A549 (cell line): Measurements from ENCODE around the gene KDR. TPM values are rescaled to one million over a fixed set of nuclear protein-coding genes. Genes with fewer than 3 reads are reported as not detected.

ENCODE experiments used
- ATAC-seq, 2 experiments: fragments of 200-7000 bp in 1 of 2; fragments of >200 bp in 1 of 2; cut with Nextera tagmentation in 1 of 2; cut with Tn5 transposase in 1 of 2; 3 replicates each; pipeline versions ENCODE4 v1.8.0 to v1.9.1; 2018 to 2020; ENCODE audit warnings: mild to moderate bottlenecking in 1 of 2, moderate library complexity in 1 of 2
- CTCF ChIA-PET: fragments of 300-600 bp; sonication (Branson Sonifier 250); formaldehyde crosslinking; extraction: SDS; loops from one replicate; lab custom pipeline; 2021; ENCODE audit warnings: antibody characterized with exemption, inconsistent platforms; lab: Yijun Ruan, JAX
- POLR2A ChIA-PET: fragments of 350-600 bp; formaldehyde crosslinking; extraction: SDS; loops from one replicate; lab custom pipeline; 2021; ENCODE audit warnings: antibody characterized with exemption, inconsistent platforms; lab: Yijun Ruan, JAX
- DNase-seq, 2 experiments: peaks; one replicate each; pipeline versions ENCODE4 v3.0.0 to v3.0.0-alpha.2; 2011 to 2016; ENCODE audit warnings: low read depth in 1 of 2, low spot score in 1 of 2
- FAIRE-seq: peaks from 2 replicates; lab custom pipeline; 2011; peaks lifted over from hg19 to GRCh38; lab: Jason Lieb, UNC
- H3K27ac ChIP-seq, 2 experiments: fragments of >200 bp; sonication (Bioruptor Twin); formaldehyde crosslinking; 3 replicates each; pipeline ENCODE4 v1.5.1; 2016 to 2017
- H3K4me1 ChIP-seq: fragments of >200 bp; sonication (Bioruptor Twin); formaldehyde crosslinking; 3 replicates; pipeline ENCODE4 v1.6.1; 2016
- H3K4me2 ChIP-seq: fragments of >200 bp; sonication (Bioruptor Twin); formaldehyde crosslinking; 3 replicates; pipeline ENCODE4 v1.6.1; 2016
- H3K4me3 ChIP-seq: fragments of >200 bp; sonication (Bioruptor Twin); formaldehyde crosslinking; 3 replicates; pipeline ENCODE4 v1.5.1; 2016
- H3K9me3 ChIP-seq: fragments of >200 bp; sonication (Bioruptor Twin); formaldehyde crosslinking; 3 replicates; pipeline ENCODE4 v1.6.1; 2016
- CEBPB ChIP-seq, 2 experiments: fragments of >200 bp in 1 of 2; sonication (Bioruptor Twin) in 1 of 2; formaldehyde crosslinking in 1 of 2; IDR thresholded peaks; 2 replicates each; pipeline ENCODE4 v1.6.1; 2012 to 2016
- CHD2 ChIP-seq: fragments of 150-350 bp; IDR thresholded peaks from 2 replicates; pipeline ENCODE4 v1.6.1; 2014; ENCODE audit warnings: low read length; ENCODE audit not compliant: partially characterized antibody
- ESRRA ChIP-seq: fragments of 150-350 bp; IDR thresholded peaks from 2 replicates; pipeline ENCODE4 v1.6.1; 2014; ENCODE audit warnings: mild to moderate bottlenecking, low read length, borderline replicate concordance
- FOXS1 ChIP-seq: fragments of 250-450 bp; sonication (Bioruptor Pico); IDR thresholded peaks from 2 replicates; pipeline ENCODE4 v1.5.0; 2020; ENCODE audit warnings: mild to moderate bottlenecking, moderate library complexity
- GATA3 ChIP-seq: IDR thresholded peaks from 2 replicates; pipeline ENCODE4 v1.6.1; 2012; ENCODE audit warnings: borderline replicate concordance
- HDAC2 ChIP-seq: fragments of 200-600 bp; sonication (generic); IDR thresholded peaks from 2 replicates; pipeline ENCODE4 v1.6.1; 2016
- HEYL ChIP-seq: fragments of 250-450 bp; sonication (Bioruptor Pico); IDR thresholded peaks from 2 replicates; pipeline ENCODE4 v1.8.0; 2021; ENCODE audit warnings: mild to moderate bottlenecking, moderate library complexity
- JUNB ChIP-seq: fragments of >200 bp; sonication (Bioruptor Twin); formaldehyde crosslinking; IDR thresholded peaks from 2 replicates; pipeline ENCODE4 v1.6.1; 2016
- KDM1A ChIP-seq: fragments of 200-600 bp; sonication (generic); IDR thresholded peaks from 2 replicates; pipeline ENCODE4 v1.6.1; 2016; ENCODE audit warnings: low read depth, mild to moderate bottlenecking
- KDM5A ChIP-seq: fragments of 200-600 bp; sonication (generic); IDR thresholded peaks from 2 replicates; pipeline ENCODE4 v1.6.1; 2016; ENCODE audit warnings: antibody characterized with exemption, mild to moderate bottlenecking
- MAFK ChIP-seq: fragments of 450-650 bp; IDR thresholded peaks from 2 replicates; pipeline ENCODE4 v1.6.1; 2014; ENCODE audit not compliant: partially characterized antibody
- MYC ChIP-seq: IDR thresholded peaks from 2 replicates; pipeline ENCODE4 v1.6.1; 2012; ENCODE audit warnings: mild to moderate bottlenecking, inconsistent platforms, low read length, improper control_type of control experiment, borderline replicate concordance
- PHF8 ChIP-seq: fragments of 200-600 bp; sonication (generic); IDR thresholded peaks from 2 replicates; pipeline ENCODE4 v1.6.1; 2016; ENCODE audit warnings: low read depth, mild to moderate bottlenecking, antibody characterized with exemption, moderate library complexity, borderline replicate concordance
- POLR2A ChIP-seq: IDR thresholded peaks from 2 replicates; pipeline ENCODE4 v1.6.1; 2012; ENCODE audit warnings: mild to moderate bottlenecking, low read length
- POLR2AphosphoS2 ChIP-seq: conservative IDR thresholded peaks from 2 replicates; pipeline ENCODE4 v1.6.1; 2012; ENCODE audit warnings: low read length, improper control_type of control experiment, inconsistent platforms
- RARB ChIP-seq: fragments of 250-450 bp; sonication (Bioruptor Pico); IDR thresholded peaks from 2 replicates; pipeline ENCODE4 v1.8.0; 2021; ENCODE audit warnings: mild to moderate bottlenecking, moderate library complexity
- RCOR1 ChIP-seq: fragments of 150-350 bp; IDR thresholded peaks from 2 replicates; pipeline ENCODE4 v1.6.1; 2014; ENCODE audit warnings: antibody characterized with exemption, low read length, low read depth
- RNF2 ChIP-seq: fragments of 200-600 bp; sonication (generic); IDR thresholded peaks from 2 replicates; pipeline ENCODE4 v1.6.1; 2016; ENCODE audit warnings: low read depth, mild to moderate bottlenecking, antibody characterized with exemption, moderate library complexity, borderline replicate concordance
- TFCP2L1 ChIP-seq: fragments of 250-450 bp; sonication (Bioruptor Pico); IDR thresholded peaks from 2 replicates; pipeline ENCODE4 v1.5.0; 2021; ENCODE audit warnings: mild to moderate bottlenecking
- ZC3H11A ChIP-seq: fragments of 450-650 bp; IDR thresholded peaks from 2 replicates; pipeline ENCODE4 v1.6.1; 2014; ENCODE audit warnings: antibody characterized with exemption, mild to moderate bottlenecking
- ZFP36 ChIP-seq: fragments of 450-650 bp; IDR thresholded peaks from 2 replicates; pipeline ENCODE4 v1.6.1; 2014; ENCODE audit warnings: borderline replicate concordance; ENCODE audit not compliant: partially characterized antibody
- WGBS: methylation state at CpG from one replicate; pipeline ENCODE4 v1.1.6; 2017; ENCODE audit errors: missing lambda C conversion rate; 5-methylcytosine and 5-hydroxymethylcytosine counted together
- polyA plus RNA-seq, 4 experiments: library from polyadenylated mRNA; depleted of rRNA in 3 of 4; stranded (reverse); fragments of >200 nt; fragmentation: RNase III in 1 of 4; extraction: RNeasy Plus Mini Kit Qiagen cat#74134 plus additional on column Dnase treatment in 1 of 4; gene quantifications; 2 replicates in 3 of 4; 3 replicates in 1 of 4; pipeline ENCODE4 v1.2.3, GENCODE V29; 2011 to 2017
- TF ChIP-seq, protein P1 (sequence below): fragments of 450-650 bp; IDR thresholded peaks from 2 replicates; pipeline ENCODE4 v1.6.1; 2014; ENCODE audit warnings: antibody characterized with exemption
- TF ChIP-seq, protein P2 (sequence below): fragments of >200 bp; sonication (Bioruptor Twin); formaldehyde crosslinking; IDR thresholded peaks from 3 replicates; pipeline ENCODE4 v1.6.1; 2016
- TF ChIP-seq, protein P3 (sequence below): fragments of 250-450 bp; sonication (Bioruptor Pico); IDR thresholded peaks from 2 replicates; pipeline ENCODE4 v1.5.0; 2020; ENCODE audit warnings: low read depth, mild to moderate bottlenecking, moderate library complexity

The KDR gene
- polyA plus RNA-seq, 2 of the 4 experiments (the other 2 are of a cell fraction), result not detected

DNA sequence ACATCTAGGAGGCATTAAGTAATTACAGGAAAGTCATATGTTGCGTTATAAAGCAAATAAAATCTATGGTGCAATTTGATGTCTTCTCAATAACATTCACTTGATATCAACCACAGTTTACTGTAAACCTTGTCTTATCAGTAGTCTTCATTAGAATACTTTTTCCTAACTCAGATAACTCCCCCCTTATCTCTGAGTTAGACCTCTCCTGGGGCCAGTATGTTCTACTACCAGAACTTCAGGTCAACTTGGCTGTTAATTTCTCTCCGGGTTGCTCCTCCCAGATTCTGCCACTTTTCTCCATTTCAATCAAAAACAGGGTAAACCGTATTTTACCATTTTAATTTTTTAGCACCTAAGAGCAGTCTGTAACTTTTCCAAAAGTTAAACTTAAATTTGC, 50.0 kb downstream of the KDR start:
- 3% methylated on average over 3 of the region's 3 CpGs for WGBS
- POLR2A ChIA-PET, result no interaction called here

DNA sequence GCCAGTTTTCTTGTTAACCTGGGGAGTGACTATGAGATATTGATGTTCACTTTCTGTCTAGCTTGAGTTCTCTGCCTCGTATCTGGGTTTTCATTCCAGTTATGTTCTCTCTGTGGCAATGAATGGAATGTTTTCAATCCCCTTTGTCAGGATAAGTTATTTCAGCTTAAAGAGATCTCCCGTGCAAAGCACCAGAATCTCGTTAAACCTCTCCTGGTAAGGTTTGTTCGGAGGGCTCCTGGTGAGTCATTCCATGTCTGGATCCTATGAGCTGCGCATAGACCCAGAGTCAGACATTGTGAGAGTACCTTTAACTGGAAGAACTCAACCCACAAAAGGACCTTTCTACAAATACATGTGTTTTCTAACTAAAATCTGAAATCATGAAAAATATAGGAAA, 51.0 kb downstream of the KDR start:
- Histone ChIP-seq H3K4me2 (no peak overlapping the region), H3K9me3 (no peaks in the 10 kb centered on the region), H3K4me3 (no peak overlapping the region), H3K4me1 (no peaks in the 10 kb centered on the region), H3K27ac (no peak overlapping the region)
- no peak for TF ChIP-seq ZFP36
- TF ChIP-seq RCOR1, result no peak
- no peak for TF ChIP-seq RARB (CRISPR knock-in tag)
- TF ChIP-seq JUNB, result no peak
- TF ChIP-seq RNF2, result no peak
- TF ChIP-seq KDM1A, result no peak
- TF ChIP-seq ZC3H11A, result no peak
- no peak for TF ChIP-seq HDAC2
- TF ChIP-seq, protein P1, sequence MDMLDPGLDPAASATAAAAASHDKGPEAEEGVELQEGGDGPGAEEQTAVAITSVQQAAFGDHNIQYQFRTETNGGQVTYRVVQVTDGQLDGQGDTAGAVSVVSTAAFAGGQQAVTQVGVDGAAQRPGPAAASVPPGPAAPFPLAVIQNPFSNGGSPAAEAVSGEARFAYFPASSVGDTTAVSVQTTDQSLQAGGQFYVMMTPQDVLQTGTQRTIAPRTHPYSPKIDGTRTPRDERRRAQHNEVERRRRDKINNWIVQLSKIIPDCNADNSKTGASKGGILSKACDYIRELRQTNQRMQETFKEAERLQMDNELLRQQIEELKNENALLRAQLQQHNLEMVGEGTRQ, result no peak
- TF ChIP-seq CHD2, result no peak
- CTCF ChIA-PET, result no interaction called here
- 12% methylated on average over 5 of the region's 5 CpGs for WGBS
- DNase-seq (no peak), ATAC-seq (no peak), FAIRE-seq (no peak)
- POLR2A ChIA-PET, result no interaction called here

More for the DNA sequence above, 50.0 kb downstream of the KDR start:
- ATAC-seq (no peak), FAIRE-seq (no peak), DNase-seq (no peak)
- H3K4me3 ChIP-seq, result no peak overlapping the region
- no peaks in the 10 kb centered on the region for H3K9me3 ChIP-seq
- H3K4me1 ChIP-seq, result no peaks in the 10 kb centered on the region
- H3K27ac ChIP-seq, result no peak overlapping the region
- no peak overlapping the region for H3K4me2 ChIP-seq
- TF ChIP-seq POLR2AphosphoS2 (no peak), CEBPB (IDR thresholded peaks at IDR 0.05) (no peak), PHF8 (no peak), MYC (no peak)
- TF ChIP-seq, protein P2, sequence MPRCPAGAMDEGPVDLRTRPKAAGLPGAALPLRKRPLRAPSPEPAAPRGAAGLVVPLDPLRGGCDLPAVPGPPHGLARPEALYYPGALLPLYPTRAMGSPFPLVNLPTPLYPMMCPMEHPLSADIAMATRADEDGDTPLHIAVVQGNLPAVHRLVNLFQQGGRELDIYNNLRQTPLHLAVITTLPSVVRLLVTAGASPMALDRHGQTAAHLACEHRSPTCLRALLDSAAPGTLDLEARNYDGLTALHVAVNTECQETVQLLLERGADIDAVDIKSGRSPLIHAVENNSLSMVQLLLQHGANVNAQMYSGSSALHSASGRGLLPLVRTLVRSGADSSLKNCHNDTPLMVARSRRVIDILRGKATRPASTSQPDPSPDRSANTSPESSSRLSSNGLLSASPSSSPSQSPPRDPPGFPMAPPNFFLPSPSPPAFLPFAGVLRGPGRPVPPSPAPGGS, result no peak
- TF ChIP-seq, protein P3, sequence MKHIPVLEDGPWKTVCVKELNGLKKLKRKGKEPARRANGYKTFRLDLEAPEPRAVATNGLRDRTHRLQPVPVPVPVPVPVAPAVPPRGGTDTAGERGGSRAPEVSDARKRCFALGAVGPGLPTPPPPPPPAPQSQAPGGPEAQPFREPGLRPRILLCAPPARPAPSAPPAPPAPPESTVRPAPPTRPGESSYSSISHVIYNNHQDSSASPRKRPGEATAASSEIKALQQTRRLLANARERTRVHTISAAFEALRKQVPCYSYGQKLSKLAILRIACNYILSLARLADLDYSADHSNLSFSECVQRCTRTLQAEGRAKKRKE (CRISPR knock-in tag), result no peak
- CTCF ChIA-PET, result no interaction called here

DNA sequence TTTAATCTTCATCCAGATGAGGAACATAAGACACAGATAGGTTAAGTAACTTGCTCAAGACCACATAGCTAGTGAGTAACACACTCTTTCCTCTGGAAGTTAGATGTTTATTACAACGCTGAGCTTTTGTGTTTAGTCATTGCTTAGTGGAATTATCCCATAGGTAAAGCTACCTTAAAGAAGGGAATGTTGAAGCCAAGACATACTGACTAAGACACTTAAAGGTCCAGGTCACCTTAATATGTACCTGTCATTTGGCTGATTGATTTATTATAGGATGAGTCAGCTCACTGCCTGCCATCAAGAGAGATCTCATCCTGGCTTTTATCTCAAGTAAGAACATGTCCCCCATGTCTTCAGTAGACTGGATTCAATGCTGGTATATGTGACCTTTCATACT, 53.4 kb downstream of the KDR start:
- POLR2A ChIA-PET, result no interaction called here
- H3K4me3 ChIP-seq, result no peak overlapping the region
- no peaks in the 10 kb centered on the region for H3K9me3 ChIP-seq
- no peak for FAIRE-seq
- H3K4me1 ChIP-seq, result no peaks in the 10 kb centered on the region
- WGBS, result 0% methylated on average over 1 of the region's 1 CpG
- no peak overlapping the region for H3K4me2 ChIP-seq
- DNase-seq, result no peak
- CTCF ChIA-PET, result interaction anchor here (0.5 kb wide), 1 partner anchor 163 kb away, joined by 4 read pairs; no protein-coding TSS in a partner anchor
- H3K27ac ChIP-seq, result no peak overlapping the region
- no peak for TF ChIP-seq TFCP2L1 (CRISPR knock-in tag)
- no peak for TF ChIP-seq MYC
- no peak for TF ChIP-seq HEYL (CRISPR knock-in tag)
- TF ChIP-seq KDM5A, result no peak
- TF ChIP-seq PHF8, result no peak
- no peak for TF ChIP-seq GATA3
- no peak for TF ChIP-seq FOXS1
- TF ChIP-seq POLR2A, result no peak
- no peak for TF ChIP-seq MAFK
- TF ChIP-seq ESRRA, result no peak
- ATAC-seq, result no peak
